ENCODE results near the gene CCDC57.
A peak's percentile ranks its signal among the peaks of the same experiment; 100 is the strongest.

DNA sequence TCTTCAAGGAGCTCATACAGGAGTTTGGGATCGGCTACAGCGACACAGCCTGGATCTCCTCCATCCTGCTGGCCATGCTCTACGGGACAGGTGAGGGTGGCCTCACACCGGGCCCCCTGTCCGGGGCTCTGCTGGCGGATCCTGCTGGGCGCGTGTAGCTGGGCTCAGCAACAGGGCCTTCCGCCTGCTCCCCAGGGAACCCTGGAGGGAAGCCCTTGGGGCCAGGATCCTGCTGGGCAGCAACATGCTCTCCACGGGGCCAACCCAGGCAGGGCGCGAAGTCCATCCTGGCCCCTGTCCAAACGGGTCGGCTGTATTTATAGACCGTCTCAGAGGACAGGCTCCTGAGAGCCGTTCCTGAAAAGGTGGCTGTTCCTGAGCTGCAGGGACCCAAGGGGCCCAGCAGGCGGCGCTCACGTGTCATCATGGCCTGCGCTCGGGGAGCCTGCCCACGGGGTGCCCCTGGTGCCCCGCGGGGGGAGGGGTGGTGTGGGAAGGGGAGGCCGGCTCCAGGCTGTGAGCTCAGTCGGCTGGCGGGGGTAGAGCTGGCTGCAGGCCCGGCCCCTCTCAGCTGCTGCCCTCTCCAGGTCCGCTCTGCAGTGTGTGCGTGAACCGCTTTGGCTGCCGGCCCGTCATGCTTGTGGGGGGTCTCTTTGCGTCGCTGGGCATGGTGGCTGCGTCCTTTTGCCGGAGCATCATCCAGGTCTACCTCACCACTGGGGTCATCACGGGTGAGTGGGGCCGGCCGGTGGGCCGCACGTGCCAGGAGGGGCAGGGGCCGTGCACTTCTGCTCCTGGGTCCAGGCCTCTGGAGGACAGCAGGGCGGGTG, 23.7 kb upstream of the CCDC57 start:
- TF ChIP-seq, protein P1, sequence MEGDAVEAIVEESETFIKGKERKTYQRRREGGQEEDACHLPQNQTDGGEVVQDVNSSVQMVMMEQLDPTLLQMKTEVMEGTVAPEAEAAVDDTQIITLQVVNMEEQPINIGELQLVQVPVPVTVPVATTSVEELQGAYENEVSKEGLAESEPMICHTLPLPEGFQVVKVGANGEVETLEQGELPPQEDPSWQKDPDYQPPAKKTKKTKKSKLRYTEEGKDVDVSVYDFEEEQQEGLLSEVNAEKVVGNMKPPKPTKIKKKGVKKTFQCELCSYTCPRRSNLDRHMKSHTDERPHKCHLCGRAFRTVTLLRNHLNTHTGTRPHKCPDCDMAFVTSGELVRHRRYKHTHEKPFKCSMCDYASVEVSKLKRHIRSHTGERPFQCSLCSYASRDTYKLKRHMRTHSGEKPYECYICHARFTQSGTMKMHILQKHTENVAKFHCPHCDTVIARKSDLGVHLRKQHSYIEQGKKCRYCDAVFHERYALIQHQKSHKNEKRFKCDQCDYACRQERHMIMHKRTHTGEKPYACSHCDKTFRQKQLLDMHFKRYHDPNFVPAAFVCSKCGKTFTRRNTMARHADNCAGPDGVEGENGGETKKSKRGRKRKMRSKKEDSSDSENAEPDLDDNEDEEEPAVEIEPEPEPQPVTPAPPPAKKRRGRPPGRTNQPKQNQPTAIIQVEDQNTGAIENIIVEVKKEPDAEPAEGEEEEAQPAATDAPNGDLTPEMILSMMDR (IDR thresholded peaks at IDR 0.05), result peak; percentile 85 to 92 (median 88)
- TF ChIP-seq POLR2A (IDR thresholded peaks at IDR 0.05), result no peak

All from right lobe of liver (tissue), 4 donors.